Choroid plexus epithelial cell (primary cell): ENCODE data around the gene NMT2.

Source experiments
- DNase-seq: peaks from one replicate; pipeline ENCODE4 v3.0.0-alpha.2; 2010; ENCODE audit warnings: low read depth
- H3K4me3 ChIP-seq: 2 replicates; pipeline ENCODE4 v1.5.1; 2011; ENCODE audit warnings: low read depth, mild to moderate bottlenecking, control low read depth, low read length, moderate library complexity
- CTCF ChIP-seq: conservative IDR thresholded peaks from 2 replicates; pipeline ENCODE4 v1.5.1; 2011; ENCODE audit warnings: low read depth, mild to moderate bottlenecking, control low read depth, inconsistent platforms, low read length, moderate library complexity

Gene NMT2

GRCh38 chr10:15141136-15142054 lies 27.1 kb downstream of the NMT2 start:
- TF ChIP-seq CTCF: no peak
- no peak overlapping the region for H3K4me3 ChIP-seq
- DNase-seq: no peak

- no peak for TF ChIP-seq CTCF
- no peak for DNase-seq
- H3K4me3 ChIP-seq: no peak overlapping the region
Measured at GRCh38 chr10:15140698-15141097, 27.8 kb downstream of the NMT2 start.

GRCh38 chr10:15137636-15138035 lies 30.9 kb downstream of the NMT2 start:
- TF ChIP-seq CTCF: no peak
- no peak overlapping the region for H3K4me3 ChIP-seq
- peak; percentile 43 for DNase-seq

GRCh38 chr10:15137036-15137359 lies 31.5 kb downstream of the NMT2 start:
- peak; percentile 30 for DNase-seq
- H3K4me3 ChIP-seq: no peak overlapping the region
- TF ChIP-seq CTCF: no peak

- no peak overlapping the region for H3K4me3 ChIP-seq
- no peak for DNase-seq
- TF ChIP-seq CTCF: no peak
Measured at GRCh38 chr10:15136129-15137035, 32.1 kb downstream of the NMT2 start.

- no peak overlapping the region for H3K4me3 ChIP-seq
- TF ChIP-seq CTCF: no peak
- no peak for DNase-seq
Measured at GRCh38 chr10:15131330-15131729, 37.2 kb downstream of the NMT2 start.
